HepG2 (cell line): ENCODE results near the gene NAIF1. TPM values are rescaled to one million over a fixed set of nuclear protein-coding genes. Genes with fewer than 3 reads are reported as not detected.

Experiments used
- ATAC-seq: fragments of 200-7000 bp; cut with Tn5 transposase; 3 replicates; pipeline ENCODE4 v1.9.1; 2020; ENCODE audit warnings: mild to moderate bottlenecking, moderate library complexity
- BruUV-seq: library from RNA; stranded (reverse); fragments of 400-500 nt; replicated peaks from 2 replicates; lab custom pipeline; 2021; lab: Mats Ljungman, UMichigan
- CTCF ChIA-PET: fragments of 300-600 bp; formaldehyde crosslinking; extraction: SDS; loops from one replicate; lab custom pipeline; 2021; ENCODE audit warnings: low total read pairs, inconsistent platforms, low intra/inter-chr PET ratio; lab: Yijun Ruan, JAX
- POLR2A ChIA-PET: fragments of 350-600 bp; sonication (Branson Sonifier 250); formaldehyde crosslinking; loops from one replicate; lab custom pipeline; 2020; ENCODE audit warnings: antibody characterized with exemption, inconsistent platforms; lab: Yijun Ruan, JAX
- DNase-seq: peaks from one replicate; pipeline ENCODE4 v3.0.0-alpha.2; 2015; ENCODE audit warnings: low spot score
- FAIRE-seq: peaks from 3 replicates; lab custom pipeline; 2011; peaks lifted over from hg19 to GRCh38; lab: Jason Lieb, UNC
- H2AFZ ChIP-seq: one replicate; pipeline ENCODE4 v1.6.1; 2011; ENCODE audit warnings: low read length, inconsistent platforms
- H3K27ac ChIP-seq: fragments of 300-600 bp; 3 replicates; pipeline ENCODE4 v1.8.0; 2011; ENCODE audit warnings: mixed run types, mild to moderate bottlenecking, mixed read lengths, low read length, inconsistent platforms; ENCODE audit not compliant: insufficient read depth; ENCODE audit errors: extremely low read length
- H3K27me3 ChIP-seq, 2 experiments: fragments of 200-600 bp in 1 of 2; 2 replicates in 1 of 2; 3 replicates in 1 of 2; pipeline versions ENCODE4 v1.6.0 to v1.8.0; 2011; ENCODE audit warnings: low read length in 2 of 2, mild to moderate bottlenecking in 2 of 2, moderate library complexity in 2 of 2, inconsistent platforms in 1 of 2; ENCODE audit not compliant: insufficient read depth in 2 of 2, control insufficient read depth in 1 of 2
- H3K36me3 ChIP-seq, 2 experiments: fragments of 200-600 bp in 1 of 2; replicated peaks in 1 of 2; 2 replicates in 1 of 2; 3 replicates in 1 of 2; pipeline versions ENCODE4 v1.5.1 to v1.8.0; 2011; ENCODE audit warnings: low read length in 2 of 2, inconsistent platforms in 1 of 2; ENCODE audit not compliant: insufficient read depth in 2 of 2, control insufficient read depth in 1 of 2
- H3K4me1 ChIP-seq: 2 replicates; pipeline ENCODE4 v1.5.1; 2012; ENCODE audit warnings: low read length, inconsistent platforms; ENCODE audit not compliant: insufficient read depth
- H3K4me2 ChIP-seq: 2 replicates; pipeline ENCODE4 v1.6.0; 2011; ENCODE audit warnings: low read depth, low read length, inconsistent platforms
- H3K4me3 ChIP-seq, 3 experiments: fragments of 200-600 bp in 1 of 3; sonication (generic), shearing (Covaris generic) in 1 of 3; replicated peaks in 1 of 3; 2 replicates each; pipeline ENCODE4 v1.5.1; 2011 to 2016; ENCODE audit warnings: low read length in 3 of 3, inconsistent platforms in 2 of 3, low read depth in 2 of 3, mild to moderate bottlenecking in 2 of 3, control low read depth in 1 of 3, mixed read lengths in 1 of 3; ENCODE audit not compliant: insufficient read depth in 1 of 3
- H3K79me2 ChIP-seq: one replicate; pipeline ENCODE4 v1.6.1; 2011; ENCODE audit warnings: low read length, inconsistent platforms; ENCODE audit not compliant: insufficient read depth
- H3K9ac ChIP-seq: 2 replicates; pipeline ENCODE4 v1.6.0; 2011; ENCODE audit warnings: mild to moderate bottlenecking, low read depth, low read length, inconsistent platforms; ENCODE audit not compliant: insufficient read depth
- H3K9me3 ChIP-seq: 2 replicates; pipeline ENCODE4 v1.5.1; 2012; ENCODE audit warnings: mild to moderate bottlenecking, low read length
- H4K20me1 ChIP-seq: 2 replicates; pipeline ENCODE4 v1.6.0; 2011; ENCODE audit warnings: inconsistent platforms, mild to moderate bottlenecking, low read length, moderate library complexity; ENCODE audit not compliant: insufficient read depth
- KDM5A ChIP-seq: fragments of 200-600 bp; sonication (generic); IDR thresholded peaks from 2 replicates; pipeline ENCODE4 v1.7.0; 2018; ENCODE audit warnings: antibody characterized with exemption, mild to moderate bottlenecking, low read length, borderline replicate concordance
- LCORL ChIP-seq, 2 experiments: fragments of 450-650 bp in 1 of 2; sonication (generic) in 1 of 2; formaldehyde crosslinking in 1 of 2; IDR thresholded peaks; 2 replicates each; pipeline versions ENCODE4 v1.5.0 to v1.6.1; 2017 to 2020; ENCODE audit warnings: antibody characterized with exemption in 1 of 2, missing genetic modification reagents in 1 of 2
- MLLT10 ChIP-seq: sonication (generic); formaldehyde crosslinking; IDR thresholded peaks from 2 replicates; pipeline ENCODE4 v1.4.0; 2020; ENCODE audit warnings: missing genetic modification reagents
- NAIF1 ChIP-seq: sonication (generic); formaldehyde crosslinking; IDR thresholded peaks from 2 replicates; pipeline ENCODE4 v1.5.0; 2020; ENCODE audit warnings: mild to moderate bottlenecking, missing genetic modification reagents, borderline replicate concordance
- SP5 ChIP-seq: IDR thresholded peaks from 2 replicates; pipeline ENCODE4 v1.6.1; 2016; ENCODE audit warnings: low read depth, borderline replicate concordance
- ZFAT ChIP-seq: sonication (generic); formaldehyde crosslinking; conservative IDR thresholded peaks from 2 replicates; pipeline ENCODE4 v1.8.1; 2023; ENCODE audit warnings: missing genetic modification reagents, inconsistent platforms
- ZFP36 ChIP-seq: fragments of 150-350 bp; IDR thresholded peaks from 2 replicates; pipeline ENCODE4 v1.6.1; 2018; ENCODE audit warnings: borderline replicate concordance, low read length, low read depth; ENCODE audit not compliant: partially characterized antibody
- ZNF101 ChIP-seq: sonication (generic); formaldehyde crosslinking; IDR thresholded peaks from 2 replicates; pipeline ENCODE4 v1.4.0; 2020; ENCODE audit warnings: mild to moderate bottlenecking, low read depth, missing genetic modification reagents, borderline replicate concordance
- ZNF20 ChIP-seq: sonication (generic); formaldehyde crosslinking; IDR thresholded peaks from 2 replicates; pipeline ENCODE4 v1.4.0; 2020; ENCODE audit warnings: mild to moderate bottlenecking, moderate library complexity, missing genetic modification reagents
- ZNF383 ChIP-seq: sonication (generic); formaldehyde crosslinking; IDR thresholded peaks from 2 replicates; pipeline ENCODE4 v1.4.0; 2020; ENCODE audit warnings: missing genetic modification reagents, mild to moderate bottlenecking, borderline replicate concordance
- ZNF703 ChIP-seq: sonication (generic); formaldehyde crosslinking; IDR thresholded peaks from 2 replicates; pipeline ENCODE4 v1.5.1; 2020; ENCODE audit warnings: missing genetic modification reagents, mild to moderate bottlenecking, moderate library complexity, borderline replicate concordance
- ZNF746 ChIP-seq: sonication (generic); formaldehyde crosslinking; IDR thresholded peaks from 2 replicates; pipeline ENCODE4 v1.8.0; 2022; ENCODE audit warnings: mild to moderate bottlenecking, missing genetic modification reagents
- ZNF792 ChIP-seq: IDR thresholded peaks from 2 replicates; pipeline ENCODE4 v1.6.1; 2016
- WGBS: methylation state at CpG from one replicate; pipeline ENCODE4 v1.1.6; 2017; ENCODE audit warnings: low lambda C conversion rate; 5-methylcytosine and 5-hydroxymethylcytosine counted together
- in situ Hi-C: cut with HindIII; loops from 2 replicates; pipeline ENCODE4 v1.10.0; 2017; ENCODE audit warnings: low pct_unique_long_range_greater_than_20kb; ENCODE audit not compliant: extremely low pct_ligation_motif_present
- intact Hi-C: fragments of 100-400 bp; cut with micrococcal nuclease; formaldehyde crosslinking; loops from one replicate; pipeline ENCODE4 v1.10.0; 2022; ENCODE audit not compliant: unreplicated experiment
- polyA plus RNA-seq, 8 experiments: library from polyadenylated mRNA; depleted of rRNA in 3 of 8; stranded (reverse) in 7 of 8; unstranded in 1 of 8; fragments of >200 nt; fragmentation: Illumina TruSeq in 4 of 8; extraction: Trizol in 4 of 8; gene quantifications; 2 replicates each; pipeline versions ENCODE4 v1.2.1 to v1.2.3, GENCODE V29; 2011 to 2016; ENCODE audit warnings: low read depth in 4 of 8, missing spikeins in 1 of 8, mixed read lengths in 1 of 8; ENCODE audit not compliant: insufficient read depth in 1 of 8
- total RNA-seq, 5 experiments: library from RNA; depleted of rRNA; stranded (reverse); fragments of >200 nt; fragmentation: Illumina TruSeq; extraction: Trizol; gene quantifications; 2 replicates each; pipeline ENCODE4 v1.2.3, GENCODE V29; 2016; ENCODE audit warnings: low read depth in 1 of 5
- TF ChIP-seq, protein P1 (sequence below): sonication (generic); formaldehyde crosslinking; IDR thresholded peaks from 2 replicates; pipeline ENCODE4 v1.5.0; 2020; ENCODE audit warnings: missing genetic modification reagents, mild to moderate bottlenecking, borderline replicate concordance
- TF ChIP-seq, protein P2 (sequence below): IDR thresholded peaks from 2 replicates; pipeline ENCODE4 v1.6.1; 2016; ENCODE audit warnings: missing compliant biosample characterization, missing genetic modification reagents, borderline replicate concordance
- TF ChIP-seq, protein P3 (sequence below): sonication (generic); formaldehyde crosslinking; IDR thresholded peaks from 2 replicates; pipeline ENCODE4 v1.9.0; 2021; ENCODE audit warnings: missing genetic modification reagents, mild to moderate bottlenecking, borderline replicate concordance
- TF ChIP-seq, protein P4 (sequence below): sonication (generic); formaldehyde crosslinking; IDR thresholded peaks from 2 replicates; pipeline ENCODE4 v1.4.0; 2020; ENCODE audit warnings: missing genetic modification reagents, borderline replicate concordance

NAIF1 gene
- total and polyA plus RNA-seq, 2 of the 13 experiments (the other 11 are each of a cell fraction or from before 2014, with no cell fraction given): 6.0 to 6.9 TPM

DNA sequence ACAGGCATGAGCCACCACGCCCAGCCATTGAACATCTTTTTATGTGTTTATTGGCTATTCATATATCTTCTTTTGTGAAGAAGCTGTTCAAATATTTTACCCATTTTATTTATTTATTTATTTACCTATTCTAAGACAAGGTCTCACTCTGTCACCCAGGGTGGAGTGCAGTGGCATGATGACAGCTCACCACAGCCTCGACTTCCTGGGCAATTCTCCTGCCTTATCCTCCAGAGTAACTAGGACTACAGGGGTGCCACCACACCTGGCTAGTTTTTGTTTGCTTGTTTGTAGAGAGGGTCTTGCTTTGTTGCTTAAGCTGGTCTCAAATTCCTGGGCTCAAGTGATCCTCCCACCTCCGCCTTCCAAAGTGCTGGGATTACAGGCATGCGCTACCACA lies 33.5 kb downstream of the NAIF1 start:
- BruUV-seq: no TSS peak
- WGBS: 68% methylated on average over 4 of the region's 4 CpGs
- ATAC-seq (no peak), DNase-seq (no peak), FAIRE-seq (no peak)
- Histone ChIP-seq H2AFZ (no peak overlapping the region), H3K27me3 (no peaks in the 10 kb centered on the region; a peak in 1 of 5 replicates), H3K9ac (no peak overlapping the region), H4K20me1 (no peaks in the 10 kb centered on the region), H3K9me3 (no peaks in the 10 kb centered on the region), H3K36me3 (no peaks in the 10 kb centered on the region), H3K4me2 (no peak overlapping the region), H3K27ac (no peak overlapping the region), H3K79me2 (no peaks in the 10 kb centered on the region), H3K4me3 (no peak overlapping the region), H3K4me1 (peaks cover 16% of the 10 kb centered on the region)
- ChIA-PET CTCF (interaction anchor here (3.2 kb wide), 1 partner anchor 90 kb away, joined by 28 read pairs; no protein-coding TSS in a partner anchor), POLR2A (interaction anchor here (1.3 kb wide), 1 partner anchor 83 kb away, joined by 4 read pairs; no protein-coding TSS in a partner anchor)
- intact Hi-C loops (loop anchor here (2.0 kb wide), 2 partner anchors 79 to 91 kb away; no protein-coding TSS in a partner anchor), in situ Hi-C loops (no loop called here)
- TF ChIP-seq MLLT10 (CRISPR knock-in tag) (no peak), SP5 (no peak), ZNF703 (CRISPR knock-in tag) (no peak), LCORL (IDR thresholded peaks at IDR 0.05) (no peak), LCORL (CRISPR knock-in tag; IDR thresholded peaks at IDR 0.05) (no peak), ZNF383 (CRISPR knock-in tag) (no peak), ZNF746 (CRISPR knock-in tag) (no peak), NAIF1 (CRISPR knock-in tag) (no peak), ZFAT (CRISPR knock-in tag) (no peak), KDM5A (no peak), ZNF20 (CRISPR knock-in tag) (no peak), ZFP36 (no peak), ZNF101 (CRISPR knock-in tag) (no peak), ZNF792 (CRISPR knock-in tag) (no peak)
- TF ChIP-seq, protein P1, sequence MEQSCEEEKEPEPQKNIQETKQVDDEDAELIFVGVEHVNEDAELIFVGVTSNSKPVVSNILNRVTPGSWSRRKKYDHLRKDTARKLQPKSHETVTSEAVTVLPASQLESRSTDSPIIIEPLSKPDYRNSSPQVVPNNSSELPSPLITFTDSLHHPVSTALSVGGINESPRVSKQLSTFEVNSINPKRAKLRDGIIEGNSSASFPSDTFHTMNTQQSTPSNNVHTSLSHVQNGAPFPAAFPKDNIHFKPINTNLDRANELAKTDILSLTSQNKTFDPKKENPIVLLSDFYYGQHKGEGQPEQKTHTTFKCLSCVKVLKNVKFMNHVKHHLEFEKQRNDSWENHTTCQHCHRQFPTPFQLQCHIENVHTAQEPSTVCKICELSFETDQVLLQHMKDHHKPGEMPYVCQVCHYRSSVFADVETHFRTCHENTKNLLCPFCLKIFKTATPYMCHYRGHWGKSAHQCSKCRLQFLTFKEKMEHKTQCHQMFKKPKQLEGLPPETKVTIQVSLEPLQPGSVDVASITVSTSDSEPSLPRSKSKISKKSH (CRISPR knock-in tag): no peak
- TF ChIP-seq, protein P2, sequence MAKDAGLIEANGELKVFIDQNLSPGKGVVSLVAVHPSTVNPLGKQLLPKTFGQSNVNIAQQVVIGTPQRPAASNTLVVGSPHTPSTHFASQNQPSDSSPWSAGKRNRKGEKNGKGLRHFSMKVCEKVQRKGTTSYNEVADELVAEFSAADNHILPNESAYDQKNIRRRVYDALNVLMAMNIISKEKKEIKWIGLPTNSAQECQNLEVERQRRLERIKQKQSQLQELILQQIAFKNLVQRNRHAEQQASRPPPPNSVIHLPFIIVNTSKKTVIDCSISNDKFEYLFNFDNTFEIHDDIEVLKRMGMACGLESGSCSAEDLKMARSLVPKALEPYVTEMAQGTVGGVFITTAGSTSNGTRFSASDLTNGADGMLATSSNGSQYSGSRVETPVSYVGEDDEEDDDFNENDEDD (CRISPR knock-in tag): no peak
- TF ChIP-seq, protein P3, sequence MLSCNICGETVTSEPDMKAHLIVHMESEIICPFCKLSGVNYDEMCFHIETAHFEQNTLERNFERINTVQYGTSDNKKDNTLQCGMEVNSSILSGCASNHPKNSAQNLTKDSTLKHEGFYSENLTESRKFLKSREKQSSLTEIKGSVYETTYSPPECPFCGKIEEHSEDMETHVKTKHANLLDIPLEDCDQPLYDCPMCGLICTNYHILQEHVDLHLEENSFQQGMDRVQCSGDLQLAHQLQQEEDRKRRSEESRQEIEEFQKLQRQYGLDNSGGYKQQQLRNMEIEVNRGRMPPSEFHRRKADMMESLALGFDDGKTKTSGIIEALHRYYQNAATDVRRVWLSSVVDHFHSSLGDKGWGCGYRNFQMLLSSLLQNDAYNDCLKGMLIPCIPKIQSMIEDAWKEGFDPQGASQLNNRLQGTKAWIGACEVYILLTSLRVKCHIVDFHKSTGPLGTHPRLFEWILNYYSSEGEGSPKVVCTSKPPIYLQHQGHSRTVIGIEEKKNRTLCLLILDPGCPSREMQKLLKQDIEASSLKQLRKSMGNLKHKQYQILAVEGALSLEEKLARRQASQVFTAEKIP: no peak
- TF ChIP-seq, protein P4, sequence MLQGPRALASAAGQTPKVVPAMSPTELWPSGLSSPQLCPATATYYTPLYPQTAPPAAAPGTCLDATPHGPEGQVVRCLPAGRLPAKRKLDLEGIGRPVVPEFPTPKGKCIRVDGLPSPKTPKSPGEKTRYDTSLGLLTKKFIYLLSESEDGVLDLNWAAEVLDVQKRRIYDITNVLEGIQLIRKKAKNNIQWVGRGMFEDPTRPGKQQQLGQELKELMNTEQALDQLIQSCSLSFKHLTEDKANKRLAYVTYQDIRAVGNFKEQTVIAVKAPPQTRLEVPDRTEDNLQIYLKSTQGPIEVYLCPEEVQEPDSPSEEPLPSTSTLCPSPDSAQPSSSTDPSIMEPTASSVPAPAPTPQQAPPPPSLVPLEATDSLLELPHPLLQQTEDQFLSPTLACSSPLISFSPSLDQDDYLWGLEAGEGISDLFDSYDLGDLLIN: no peak
